Measurements from ENCODE around the gene HS6ST3.
"Not testable (repeated sequence)": the region's sequence is repeated elsewhere in the genome, so short reads cannot be mapped to it uniquely, and the experiment has no call there.

HS6ST3 gene

DNA sequence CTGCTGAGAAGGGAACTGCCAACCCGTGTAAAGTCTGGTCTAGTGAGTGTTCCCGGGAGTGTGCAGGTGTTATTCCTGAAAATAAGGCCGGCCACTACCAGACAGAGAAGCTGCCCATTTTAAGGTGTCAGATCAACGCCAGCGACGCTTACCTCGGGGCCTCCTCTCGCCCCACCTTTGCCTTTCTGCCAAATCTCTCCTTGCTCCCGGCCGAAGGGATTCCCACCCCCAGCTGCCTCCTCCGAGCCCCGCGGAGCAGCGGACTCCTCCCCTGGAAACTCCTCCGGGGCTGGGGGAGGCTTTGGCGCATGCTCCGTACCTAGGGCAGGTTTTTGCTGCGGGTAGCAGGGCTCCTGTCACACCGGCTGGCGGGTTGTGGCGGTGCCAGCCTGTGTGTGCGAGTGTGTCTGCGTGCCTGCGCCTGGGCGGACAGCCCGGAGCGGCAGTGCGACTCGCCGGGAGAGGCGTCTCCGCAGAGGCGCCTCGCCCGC lies at the start of gene HS6ST3:
Gene HS6ST3, plus strand, starts transcription at position 359 of the 491 bp plus-strand sequence.
- Histone ChIP-seq H3K36me3 (replicated peaks; ENCODE audit: low read depth, low read length) (no peaks in the 10 kb centered on the region), H3K4me3 (ENCODE audit: low read length) (no peak within 1 kb of the TSS), H3K9ac (ENCODE audit: low read length) (no peak within 1 kb of the TSS), H3K27ac (ENCODE audit: low read length) (no peak within 1 kb of the TSS), H3K79me2 (ENCODE audit: low read length) (no peaks in the 10 kb centered on the region), H3K9me3 (ENCODE audit: insufficient read depth, low read length) (no peaks in the 10 kb centered on the region), H4K20me1 (ENCODE audit: insufficient read depth, low read length) (no peaks in the 10 kb centered on the region), H3K4me2 (ENCODE audit: low read length) (no peak within 1 kb of the TSS), H2AFZ (ENCODE audit: low read depth, low read length) (no peak within 1 kb of the TSS), H3K4me1 (ENCODE audit: low read length) (no peaks in the 10 kb centered on the region; the same call in 1 of the 2 replicates), H3K27me3 (ENCODE audit: low read depth, low read length) (peaks cover 11% of the 10 kb centered on the region; the same call in 1 of the 2 replicates)
- TF ChIP-seq, protein P1, sequence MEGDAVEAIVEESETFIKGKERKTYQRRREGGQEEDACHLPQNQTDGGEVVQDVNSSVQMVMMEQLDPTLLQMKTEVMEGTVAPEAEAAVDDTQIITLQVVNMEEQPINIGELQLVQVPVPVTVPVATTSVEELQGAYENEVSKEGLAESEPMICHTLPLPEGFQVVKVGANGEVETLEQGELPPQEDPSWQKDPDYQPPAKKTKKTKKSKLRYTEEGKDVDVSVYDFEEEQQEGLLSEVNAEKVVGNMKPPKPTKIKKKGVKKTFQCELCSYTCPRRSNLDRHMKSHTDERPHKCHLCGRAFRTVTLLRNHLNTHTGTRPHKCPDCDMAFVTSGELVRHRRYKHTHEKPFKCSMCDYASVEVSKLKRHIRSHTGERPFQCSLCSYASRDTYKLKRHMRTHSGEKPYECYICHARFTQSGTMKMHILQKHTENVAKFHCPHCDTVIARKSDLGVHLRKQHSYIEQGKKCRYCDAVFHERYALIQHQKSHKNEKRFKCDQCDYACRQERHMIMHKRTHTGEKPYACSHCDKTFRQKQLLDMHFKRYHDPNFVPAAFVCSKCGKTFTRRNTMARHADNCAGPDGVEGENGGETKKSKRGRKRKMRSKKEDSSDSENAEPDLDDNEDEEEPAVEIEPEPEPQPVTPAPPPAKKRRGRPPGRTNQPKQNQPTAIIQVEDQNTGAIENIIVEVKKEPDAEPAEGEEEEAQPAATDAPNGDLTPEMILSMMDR (IDR thresholded peaks at IDR 0.05; ENCODE audit: low read depth, low read length): no peak
- TF ChIP-seq EZH2phosphoT487 (IDR thresholded peaks at IDR 0.05; ENCODE audit: low read depth): no peak

DNA sequence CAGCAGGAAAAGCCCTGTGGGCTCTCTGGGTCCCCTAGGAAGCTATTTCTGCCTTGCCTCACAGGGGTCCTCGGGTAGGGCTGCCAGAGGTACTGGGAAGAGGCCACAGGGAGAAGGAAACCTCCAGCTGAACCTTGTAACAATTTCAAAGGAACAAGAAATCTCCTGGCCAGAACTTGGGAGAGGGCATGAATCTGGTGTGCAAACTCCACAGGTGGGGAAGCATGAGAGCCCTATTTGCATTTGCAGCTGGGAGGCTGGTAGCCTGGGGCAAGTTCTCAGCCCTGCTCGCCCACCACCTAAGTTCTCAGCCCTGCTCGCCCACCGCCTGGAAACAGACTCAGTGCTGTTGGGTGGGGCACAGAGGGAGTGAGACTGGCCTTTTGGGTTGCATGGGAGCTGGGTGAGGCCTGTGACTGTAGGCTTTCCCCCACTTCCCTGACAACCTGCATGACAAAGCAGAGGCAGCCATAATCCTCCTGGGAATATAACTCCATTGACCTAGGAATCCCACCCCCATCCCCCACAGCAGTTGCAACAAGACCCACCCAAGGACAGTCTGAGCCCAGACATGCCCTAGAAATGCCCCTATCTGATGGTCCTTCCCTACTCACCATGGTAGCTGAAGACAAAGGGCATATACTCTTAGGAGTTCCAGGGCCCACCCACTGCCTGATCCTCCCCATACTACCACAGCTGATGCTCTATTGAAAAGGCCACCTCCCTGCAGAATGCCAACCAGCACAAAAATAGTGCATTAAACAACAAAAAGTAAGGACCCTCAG lies 48.4 kb upstream of the HS6ST3 start:
- peaks cover 89% of the 10 kb centered on the region for H3K79me2 ChIP-seq (ENCODE audit: low read length)
- no peak for TF ChIP-seq EZH2phosphoT487 (IDR thresholded peaks at IDR 0.05; ENCODE audit: low read depth)
- TF ChIP-seq, protein P1 (IDR thresholded peaks at IDR 0.05; ENCODE audit: low read depth, low read length): no peak
- no peaks in the 10 kb centered on the region for H3K27me3 ChIP-seq (ENCODE audit: low read depth, low read length)
- no peak overlapping the region for H3K9ac ChIP-seq (ENCODE audit: low read length)
- H3K9me3 ChIP-seq (ENCODE audit: insufficient read depth, low read length): no peaks in the 10 kb centered on the region
- peaks cover 25% of the 10 kb centered on the region; the same call in 1 of the 2 replicates for H4K20me1 ChIP-seq (ENCODE audit: insufficient read depth, low read length)
- peaks cover 10% of the 10 kb centered on the region for H3K36me3 ChIP-seq (replicated peaks; ENCODE audit: low read depth, low read length)
- no peak overlapping the region for H2AFZ ChIP-seq (ENCODE audit: low read depth, low read length)
- no peak overlapping the region for H3K27ac ChIP-seq (ENCODE audit: low read length)
- H3K4me1 ChIP-seq (ENCODE audit: low read length): no peaks in the 10 kb centered on the region
- no peak overlapping the region for H3K4me2 ChIP-seq (ENCODE audit: low read length)
- H3K4me3 ChIP-seq (ENCODE audit: low read length): no peak overlapping the region

DNA sequence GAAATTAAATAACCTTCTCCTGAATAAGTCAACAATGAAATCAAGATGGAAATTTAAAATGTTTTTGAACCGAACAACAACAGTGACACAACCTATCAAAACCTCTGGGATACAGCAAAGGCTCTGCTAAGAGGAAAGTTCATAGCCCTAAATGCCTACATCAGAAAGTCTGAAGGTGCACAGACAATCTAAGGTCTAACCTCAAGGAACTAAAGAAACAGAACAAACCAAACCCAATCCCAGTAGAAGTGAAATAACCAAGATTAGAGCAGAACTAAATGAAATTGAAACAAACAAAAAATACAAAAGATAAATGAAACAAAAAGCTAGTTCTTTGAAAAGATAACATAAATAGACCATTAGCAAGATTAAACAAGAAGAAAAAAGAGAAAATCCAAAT lies 45.7 kb upstream of the HS6ST3 start:
- no peak for TF ChIP-seq EZH2phosphoT487 (IDR thresholded peaks at IDR 0.05; ENCODE audit: low read depth)
- TF ChIP-seq, protein P1 (IDR thresholded peaks at IDR 0.05; ENCODE audit: low read depth, low read length): no peak
- no peak overlapping the region for H3K9ac ChIP-seq (ENCODE audit: low read length)
- H3K4me3 ChIP-seq (ENCODE audit: low read length): no peak overlapping the region
- peaks cover 18% of the 10 kb centered on the region; the same call in 1 of the 2 replicates for H4K20me1 ChIP-seq (ENCODE audit: insufficient read depth, low read length)
- peaks cover 1% of the 10 kb centered on the region for H3K36me3 ChIP-seq (replicated peaks; ENCODE audit: low read depth, low read length)
- H3K27ac ChIP-seq (ENCODE audit: low read length): no peak overlapping the region
- no peaks in the 10 kb centered on the region for H3K27me3 ChIP-seq (ENCODE audit: low read depth, low read length)
- H3K4me1 ChIP-seq (ENCODE audit: low read length): no peaks in the 10 kb centered on the region
- H2AFZ ChIP-seq (ENCODE audit: low read depth, low read length): no peak overlapping the region
- H3K79me2 ChIP-seq (ENCODE audit: low read length): peaks cover 84% of the 10 kb centered on the region
- no peaks in the 10 kb centered on the region for H3K9me3 ChIP-seq (ENCODE audit: insufficient read depth, low read length)
- no peak overlapping the region for H3K4me2 ChIP-seq (ENCODE audit: low read length)

DNA sequence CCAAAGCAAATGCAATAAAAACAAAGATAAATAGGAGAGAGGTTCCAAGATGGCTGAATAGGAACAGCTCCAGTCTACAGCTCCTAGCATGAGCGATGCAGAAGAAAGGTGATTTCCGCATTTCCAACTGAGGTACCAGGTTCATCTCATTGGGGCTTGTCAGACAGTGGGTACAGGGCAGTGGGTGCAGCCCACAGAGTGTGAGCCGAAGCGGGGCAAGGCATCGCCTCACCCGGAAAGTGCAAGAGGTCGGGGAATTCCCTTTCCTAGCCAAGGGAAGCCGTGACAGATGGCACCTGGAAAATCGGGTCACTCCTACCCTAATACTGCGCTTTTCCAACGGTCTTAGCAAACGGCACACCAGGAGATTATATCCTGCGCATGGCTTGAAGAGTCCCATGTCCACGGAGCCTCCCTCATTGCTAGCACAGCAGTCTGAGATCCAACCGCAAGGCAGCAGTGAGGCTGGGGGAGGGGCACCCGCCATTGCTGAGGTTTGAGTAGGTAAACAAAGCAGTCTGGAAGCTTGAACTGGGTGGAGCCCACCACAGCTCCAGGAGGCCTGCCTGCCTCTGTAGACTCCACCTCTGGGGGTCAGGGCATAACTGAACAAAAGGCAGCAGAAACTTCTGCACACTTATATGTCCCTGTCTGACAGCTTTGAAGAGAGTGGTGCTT lies 43.3 kb upstream of the HS6ST3 start:
- not testable (repeated sequence) for H3K27ac ChIP-seq (ENCODE audit: low read length); H3K9me3 ChIP-seq (ENCODE audit: insufficient read depth, low read length); H3K4me2 ChIP-seq (ENCODE audit: low read length); H3K4me1 ChIP-seq (ENCODE audit: low read length); H3K9ac ChIP-seq (ENCODE audit: low read length); H2AFZ ChIP-seq (ENCODE audit: low read depth, low read length); H4K20me1 ChIP-seq (ENCODE audit: insufficient read depth, low read length); H3K27me3 ChIP-seq (ENCODE audit: low read depth, low read length); H3K36me3 ChIP-seq (replicated peaks; ENCODE audit: low read depth, low read length); H3K4me3 ChIP-seq (ENCODE audit: low read length)
- peaks cover 69% of the 10 kb centered on the region for H3K79me2 ChIP-seq (ENCODE audit: low read length)

DNA sequence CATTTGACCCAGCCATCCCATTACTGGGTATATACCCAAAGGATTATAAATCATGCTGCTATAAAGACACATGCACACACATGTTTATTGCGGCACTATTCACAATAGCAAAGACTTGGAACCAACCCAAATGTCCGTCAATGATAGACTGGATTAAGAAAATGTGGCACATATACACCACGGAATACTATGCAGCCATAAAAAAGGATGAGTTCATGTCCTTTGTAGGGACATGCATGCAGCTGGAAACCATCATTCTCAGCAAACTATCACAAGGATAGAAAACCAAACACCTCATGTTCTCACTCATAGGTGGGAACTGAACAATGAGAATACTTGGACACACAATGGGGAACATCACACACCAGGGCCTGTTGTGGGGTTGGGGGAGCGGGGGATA lies 39.0 kb upstream of the HS6ST3 start:
- not testable (repeated sequence) for H3K27me3 ChIP-seq (ENCODE audit: low read depth, low read length); H3K9ac ChIP-seq (ENCODE audit: low read length); H2AFZ ChIP-seq (ENCODE audit: low read depth, low read length); H3K4me3 ChIP-seq (ENCODE audit: low read length); H4K20me1 ChIP-seq (ENCODE audit: insufficient read depth, low read length); H3K36me3 ChIP-seq (replicated peaks; ENCODE audit: low read depth, low read length); H3K4me2 ChIP-seq (ENCODE audit: low read length); H3K27ac ChIP-seq (ENCODE audit: low read length); H3K9me3 ChIP-seq (ENCODE audit: insufficient read depth, low read length)
- Histone ChIP-seq H3K4me1 (ENCODE audit: low read length) (peaks cover 11% of the 10 kb centered on the region; the same call in 1 of the 2 replicates), H3K79me2 (ENCODE audit: low read length) (peaks cover 42% of the 10 kb centered on the region)

- Histone ChIP-seq H3K79me2 (ENCODE audit: low read length) (peaks cover 37% of the 10 kb centered on the region), H3K4me1 (ENCODE audit: low read length) (peaks cover 11% of the 10 kb centered on the region; the same call in 1 of the 2 replicates)
- not testable (repeated sequence) for H3K9ac ChIP-seq (ENCODE audit: low read length); H3K4me2 ChIP-seq (ENCODE audit: low read length); H3K27ac ChIP-seq (ENCODE audit: low read length); H3K36me3 ChIP-seq (replicated peaks; ENCODE audit: low read depth, low read length); H4K20me1 ChIP-seq (ENCODE audit: insufficient read depth, low read length); H2AFZ ChIP-seq (ENCODE audit: low read depth, low read length); H3K27me3 ChIP-seq (ENCODE audit: low read depth, low read length); H3K9me3 ChIP-seq (ENCODE audit: insufficient read depth, low read length); H3K4me3 ChIP-seq (ENCODE audit: low read length)
These were observed 38.4 kb upstream of the HS6ST3 start for GRCh38 chr13:96051491-96051890.

Measured in OCI-LY3 (cell line).